ENCODE measurements around the gene HNF1A. TPM values are rescaled to one million over a fixed set of nuclear protein-coding genes. Genes with fewer than 3 reads are reported as not detected.
"Not testable (repeated sequence)": the region's sequence is repeated elsewhere in the genome, so short reads cannot be mapped to it uniquely, and the experiment has no call there.

The HNF1A gene
- total RNA-seq, 5 donors from 2014 or later (not counting 1 experiment from before 2014, with no cell fraction given), result not detected

DNA sequence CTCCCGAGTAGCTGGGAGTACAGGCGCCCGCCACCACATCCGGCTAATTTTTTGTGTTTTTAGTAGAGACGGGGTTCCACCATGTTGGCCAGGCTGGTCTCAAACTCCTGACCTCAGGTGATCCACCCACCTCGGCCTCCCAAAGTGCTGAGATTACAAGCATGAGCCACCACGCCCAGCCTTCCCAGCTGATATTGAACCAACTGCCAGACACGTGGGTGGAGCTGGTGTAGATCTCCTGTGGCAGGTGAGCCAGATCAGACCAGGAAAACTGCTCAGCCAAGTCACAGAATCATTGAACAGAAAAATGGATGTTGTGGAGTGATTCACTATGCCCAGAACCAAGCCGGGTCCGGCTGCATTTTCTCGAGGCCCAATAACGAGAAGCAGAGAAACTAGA lies 69.1 kb downstream of the HNF1A start:
- no CpG with 5 or more reads among the region's 12 CpGs for WGBS (ENCODE audit: insufficient coverage)
- H3K27me3 ChIP-seq (replicated peaks in 1 of 2; ENCODE audit: control insufficient read depth in 2 of 2, extremely low read depth in 1 of 2, insufficient read depth in 2 of 2, low read length in 1 of 2); H3K4me1 ChIP-seq (ENCODE audit: control insufficient read depth in 1 of 2, extremely low read depth in 1 of 2, insufficient read depth in 2 of 2, low read length in 2 of 2); H3K4me3 Mint-ChIP-seq; ATAC-seq (replicated peaks in 1 of 4); H3K27ac Mint-ChIP-seq; H3K4me1 Mint-ChIP-seq; H3K27me3 Mint-ChIP-seq; H3K36me3 ChIP-seq (ENCODE audit: control insufficient read depth in 2 of 2, extremely low read depth in 1 of 2, insufficient read depth in 1 of 2, low read length in 1 of 2); CTCF ChIA-PET; DNase-seq; H3K36me3 Mint-ChIP-seq; H3K27ac ChIP-seq (ENCODE audit: low read length); H3K9me3 Mint-ChIP-seq; H3K4me3 ChIP-seq (ENCODE audit: control insufficient read depth in 1 of 2, extremely low read depth in 1 of 2, low read length in 1 of 2); H3K9me3 ChIP-seq: not testable (repeated sequence)
- POLR2A ChIA-PET, result interaction anchor here in 1 of 2 donors (0.7 kb wide), 1 partner anchor 90 kb away, joined by 3 read pairs; no protein-coding TSS in a partner anchor

DNA sequence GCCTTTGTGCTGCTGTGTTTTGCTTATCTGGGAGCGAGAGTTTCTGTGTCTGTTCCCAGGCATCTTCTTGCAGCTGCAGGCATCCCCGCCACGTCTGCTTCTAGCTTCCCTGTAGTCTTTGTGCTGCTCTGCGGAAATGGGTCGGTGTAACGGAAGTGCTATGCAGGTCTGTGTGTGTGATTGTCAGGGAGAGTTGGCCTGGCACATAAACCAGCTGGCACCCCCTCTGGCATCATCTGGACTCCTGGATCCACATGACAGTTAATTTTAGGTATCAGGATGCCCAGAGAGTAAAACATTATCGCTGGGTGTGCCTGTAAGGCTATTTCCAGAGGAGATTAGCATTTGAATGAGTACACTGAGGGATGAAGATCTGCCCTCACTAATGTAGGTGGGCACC lies 70.1 kb downstream of the HNF1A start:
- peaks cover 0 to 5% (median 4%) of the 10 kb centered on the region in 3 donors for H3K4me1 Mint-ChIP-seq
- H3K36me3 Mint-ChIP-seq, result no peaks in the 10 kb centered on the region
- peak overlapping the region; percentile 28 to 72 (median 55) for H3K4me3 Mint-ChIP-seq
- ChIA-PET CTCF (interaction anchor here in 1 of 2 donors (0.6 to 0.8 kb wide), 2 partner anchors 11 to 52 kb away, joined by 5 to 7 read pairs; no protein-coding TSS in a partner anchor), POLR2A (interaction anchor here in 1 of 2 donors (0.6 kb wide), 1 partner anchor 45 kb away, joined by 3 read pairs; no protein-coding TSS in a partner anchor)
- Histone ChIP-seq H3K9me3 (no peaks in the 10 kb centered on the region), H3K36me3 (ENCODE audit: control insufficient read depth in 2 of 2, extremely low read depth in 1 of 2, insufficient read depth in 1 of 2, low read length in 1 of 2) (no peaks in the 10 kb centered on the region), H3K27ac (ENCODE audit: low read length) (no peak overlapping the region), H3K4me3 (ENCODE audit: control insufficient read depth in 1 of 2, extremely low read depth in 1 of 2, low read length in 1 of 2) (no peak overlapping the region), H3K27me3 (replicated peaks in 1 of 2; ENCODE audit: control insufficient read depth in 2 of 2, extremely low read depth in 1 of 2, insufficient read depth in 2 of 2, low read length in 1 of 2) (peaks cover 0 to 5% of the 10 kb centered on the region in 2 experiments), H3K4me1 (ENCODE audit: control insufficient read depth in 1 of 2, extremely low read depth in 1 of 2, insufficient read depth in 2 of 2, low read length in 2 of 2) (peaks cover 0 to 4% of the 10 kb centered on the region in 2 experiments)
- WGBS (ENCODE audit: insufficient coverage), result 75% methylated on average over 6 of the region's 7 CpGs
- peak overlapping the region; percentile 22 to 81 for H3K27ac Mint-ChIP-seq
- no peaks in the 10 kb centered on the region for H3K27me3 Mint-ChIP-seq
- ATAC-seq (replicated peaks in 1 of 4), result peak in 1 of 4 experiments; percentile 33
- DNase-seq, result peak in 1 of 35 experiments; percentile 9
- H3K9me3 Mint-ChIP-seq, result no peaks in the 10 kb centered on the region

DNA sequence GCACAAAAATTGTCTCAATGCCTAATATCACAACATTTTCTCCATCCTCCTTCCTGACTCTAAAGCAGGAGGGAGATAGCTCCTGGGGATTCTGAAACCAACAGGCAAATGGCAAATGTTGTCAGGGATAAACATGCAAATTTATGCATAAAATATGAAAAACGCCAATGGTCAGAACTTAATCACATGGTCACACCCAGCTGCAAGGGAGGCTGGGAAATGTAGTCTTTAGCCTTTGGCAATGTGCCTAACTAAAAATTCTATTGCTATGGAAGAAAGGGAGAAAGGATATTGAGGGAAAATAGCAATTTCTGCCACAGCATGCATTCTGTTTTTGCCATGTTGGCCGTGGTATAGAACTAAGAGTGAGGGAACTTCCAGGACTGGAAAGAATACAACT lies 72.4 kb downstream of the HNF1A start:
- WGBS (ENCODE audit: insufficient coverage), result no CpG with 5 or more reads among the region's 2 CpGs
- DNase-seq (no peak), ATAC-seq (replicated peaks in 1 of 4) (no peak)
- Mint-ChIP-seq H3K27me3 (no peaks in the 10 kb centered on the region), H3K4me3 (no peak overlapping the region), H3K4me1 (peaks cover 0 to 3% (median 0%) of the 10 kb centered on the region in 3 donors), H3K9me3 (no peaks in the 10 kb centered on the region), H3K36me3 (no peaks in the 10 kb centered on the region), H3K27ac (no peak overlapping the region)
- Histone ChIP-seq H3K4me1 (ENCODE audit: control insufficient read depth in 1 of 2, extremely low read depth in 1 of 2, insufficient read depth in 2 of 2, low read length in 2 of 2) (peaks cover 0 to 4% of the 10 kb centered on the region in 2 experiments), H3K27ac (ENCODE audit: low read length) (no peak overlapping the region), H3K4me3 (ENCODE audit: control insufficient read depth in 1 of 2, extremely low read depth in 1 of 2, low read length in 1 of 2) (no peak overlapping the region), H3K27me3 (replicated peaks in 1 of 2; ENCODE audit: control insufficient read depth in 2 of 2, extremely low read depth in 1 of 2, insufficient read depth in 2 of 2, low read length in 1 of 2) (no peaks in the 10 kb centered on the region), H3K36me3 (ENCODE audit: control insufficient read depth in 2 of 2, extremely low read depth in 1 of 2, insufficient read depth in 1 of 2, low read length in 1 of 2) (no peaks in the 10 kb centered on the region), H3K9me3 (no peaks in the 10 kb centered on the region)
- ChIA-PET CTCF (no interaction called here), POLR2A (no interaction called here)

Other genes starting within 250 kb of the HNF1A start
- gene SPPL3, start 74.2 kb upstream of the HNF1A start, total RNA-seq, result 10 to 100 TPM; 36.5 to 46.6 (median 41.8) TPM
- 10 to 100 TPM; 15.5 to 19.4 (median 18.2) TPM for gene C12orf43, start 37.9 kb downstream of the HNF1A start, total RNA-seq
- gene OASL, start 60.7 kb downstream of the HNF1A start, total RNA-seq, result 10 to 100 TPM in 2 of 5 donors, 1 to 10 TPM in 3; 6.0 to 17.6 (median 8.9) TPM
- 10 to 100 TPM in 1 of 5 donors, 1 to 10 TPM in 4; 4.6 to 11.0 (median 6.9) TPM for gene P2RX7, start 154.3 kb downstream of the HNF1A start, total RNA-seq
- 10 to 100 TPM; 36.2 to 62.3 (median 36.9) TPM for gene P2RX4, start 231.6 kb downstream of the HNF1A start, total RNA-seq